ENCODE data around the gene HOXA4.

GRCh38 chr7:27144781-27145164 is 14.2 kb upstream of the HOXA4 start:
- TF ChIP-seq POLR2A (IDR thresholded peaks at IDR 0.05) (no peak), POLR2AphosphoS5 (IDR thresholded peaks at IDR 0.05) (no peak)
